Astrocyte (in vitro differentiated cells and primary cell): ENCODE data around the gene EFCAB6.

Experiments
- EZH2 ChIP-seq: IDR thresholded peaks from 2 replicates; pipeline ENCODE4 v1.6.1; 2012; ENCODE audit warnings: mild to moderate bottlenecking, low read length, inconsistent platforms; ENCODE audit not compliant: insufficient read depth
- TF ChIP-seq, protein P1 (sequence below): IDR thresholded peaks from 2 replicates; pipeline ENCODE4 v1.5.1; 2011; ENCODE audit warnings: low read depth, mild to moderate bottlenecking, inconsistent platforms, low read length, moderate library complexity; ENCODE audit not compliant: insufficient read depth

DNA sequence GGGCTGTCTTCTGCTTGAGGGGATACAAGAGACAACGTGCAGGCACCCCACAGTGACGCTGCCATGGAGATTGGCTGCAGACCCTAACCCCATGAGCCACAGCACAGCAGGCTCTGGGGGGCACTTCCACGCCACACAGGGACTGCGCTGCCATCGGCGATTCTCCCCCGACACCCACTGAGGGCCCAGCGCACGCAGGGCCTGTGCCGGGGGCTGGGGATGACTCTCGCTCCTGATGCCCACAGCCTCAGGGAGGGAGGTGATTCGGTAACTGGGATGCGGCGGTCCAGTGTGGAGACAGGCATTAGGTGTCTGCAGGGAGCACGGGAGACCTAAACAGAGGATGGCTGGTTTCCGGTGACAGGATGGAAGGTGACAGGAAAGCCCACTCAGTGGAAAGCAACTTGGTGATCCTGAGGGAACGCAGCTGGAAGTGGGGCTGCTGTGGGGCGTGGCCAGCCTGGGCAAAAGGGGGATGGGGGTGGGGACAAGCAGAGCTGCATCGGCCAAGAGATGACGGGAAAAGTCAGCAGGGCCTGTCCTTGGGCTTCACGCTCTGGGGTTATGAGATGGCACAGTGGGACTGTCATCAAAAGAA is 37.7 kb downstream of the EFCAB6 start:
- TF ChIP-seq, protein P1, sequence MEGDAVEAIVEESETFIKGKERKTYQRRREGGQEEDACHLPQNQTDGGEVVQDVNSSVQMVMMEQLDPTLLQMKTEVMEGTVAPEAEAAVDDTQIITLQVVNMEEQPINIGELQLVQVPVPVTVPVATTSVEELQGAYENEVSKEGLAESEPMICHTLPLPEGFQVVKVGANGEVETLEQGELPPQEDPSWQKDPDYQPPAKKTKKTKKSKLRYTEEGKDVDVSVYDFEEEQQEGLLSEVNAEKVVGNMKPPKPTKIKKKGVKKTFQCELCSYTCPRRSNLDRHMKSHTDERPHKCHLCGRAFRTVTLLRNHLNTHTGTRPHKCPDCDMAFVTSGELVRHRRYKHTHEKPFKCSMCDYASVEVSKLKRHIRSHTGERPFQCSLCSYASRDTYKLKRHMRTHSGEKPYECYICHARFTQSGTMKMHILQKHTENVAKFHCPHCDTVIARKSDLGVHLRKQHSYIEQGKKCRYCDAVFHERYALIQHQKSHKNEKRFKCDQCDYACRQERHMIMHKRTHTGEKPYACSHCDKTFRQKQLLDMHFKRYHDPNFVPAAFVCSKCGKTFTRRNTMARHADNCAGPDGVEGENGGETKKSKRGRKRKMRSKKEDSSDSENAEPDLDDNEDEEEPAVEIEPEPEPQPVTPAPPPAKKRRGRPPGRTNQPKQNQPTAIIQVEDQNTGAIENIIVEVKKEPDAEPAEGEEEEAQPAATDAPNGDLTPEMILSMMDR, result no peak
- TF ChIP-seq EZH2, result no peak
